Measurements from ENCODE around the gene CMIP. TPM values are rescaled to one million over a fixed set of nuclear protein-coding genes. Genes with fewer than 3 reads are reported as not detected.

Gene CMIP
- total and polyA plus RNA-seq, 10 of the 15 experiments (the other 5 are each of a cell fraction or from before 2014, with no cell fraction given), result 1.2 to 43.2 (median 4.4) TPM

GRCh38 chr16:81511371-81511770 lies 66.8 kb downstream of the CMIP start:
- no peak for ATAC-seq
- WGBS (ENCODE audit: insufficient coverage, insufficient replicate concordance, low lambda C conversion rate, missing lambda C conversion rate), result 93% methylated on average over 5 of the region's 5 CpGs
- Histone ChIP-seq H3K4me2 (ENCODE audit: control insufficient read depth, insufficient read depth) (no peak overlapping the region), H4K20me1 (ENCODE audit: control insufficient read depth, insufficient read depth) (no peaks in the 10 kb centered on the region; the same call in 1 of the 2 replicates), H3K4me1 (ENCODE audit: control insufficient read depth, insufficient read depth, low read length) (peaks cover 20% of the 10 kb centered on the region), H3K9me3 (replicated peaks; ENCODE audit: control insufficient read depth, insufficient read depth, low read length) (no peaks in the 10 kb centered on the region; the same call in 2 of the 3 replicates), H3K27me3 (replicated peaks in 1 of 2; ENCODE audit: control insufficient read depth in 2 of 2, insufficient read depth in 2 of 2, low read length in 1 of 2) (no peaks in the 10 kb centered on the region), H3K36me3 (ENCODE audit: control insufficient read depth in 2 of 2, insufficient read depth in 2 of 2, low read length in 1 of 2) (peaks cover 0 to 2% of the 10 kb centered on the region in 2 experiments; a peak in 2 of 4 replicates), H3K9ac (ENCODE audit: control insufficient read depth, insufficient read depth, low read length) (no peak overlapping the region), H2AFZ (ENCODE audit: control insufficient read depth, low read depth, low read length) (no peak overlapping the region), H3K27ac (ENCODE audit: control insufficient read depth, insufficient read depth) (no peak overlapping the region), H3K79me2 (ENCODE audit: control insufficient read depth, insufficient read depth, low read length) (peaks cover 17% of the 10 kb centered on the region), H3K4me3 (no peak overlapping the region)
- intact Hi-C loops (cut with micrococcal nuclease; ENCODE audit: unreplicated experiment), result no loop called here
- in situ Hi-C loops (cut with MboI), result no loop called here
- no peak for DNase-seq (ENCODE audit: low read depth, low spot score)
- no TSS peak for BruUV-seq (replicated peaks)
- ChIA-PET SMC1A (ENCODE audit: uncharacterized antibody, unreplicated experiment) (interaction anchor here (0.7 kb wide), 1 partner anchor 17 kb away, joined by 3 read pairs; no protein-coding TSS in a partner anchor), POLR2A (no interaction called here), RAD21 (ENCODE audit: unreplicated experiment) (no interaction called here), CTCF (no interaction called here)
- no peak for TF ChIP-seq TARDBP (IDR thresholded peaks at IDR 0.05; ENCODE audit: borderline replicate concordance)
- no peak for TF ChIP-seq IRF5 (IDR thresholded peaks at IDR 0.05; ENCODE audit: borderline replicate concordance)
- TF ChIP-seq RFX5 (IDR thresholded peaks at IDR 0.05; ENCODE audit: low read depth, low read length), result no peak
- TF ChIP-seq MLLT1 (IDR thresholded peaks at IDR 0.05), result no peak
- no peak for TF ChIP-seq PKNOX1 (IDR thresholded peaks at IDR 0.05)
- no peak for TF ChIP-seq FOS (IDR thresholded peaks at IDR 0.05; ENCODE audit: borderline replicate concordance, extremely low read depth, insufficient read length)
- no peak for TF ChIP-seq SKIL (IDR thresholded peaks at IDR 0.05; ENCODE audit: low read depth, poor library complexity, severe bottlenecking)
- no peak for TF ChIP-seq BACH1 (IDR thresholded peaks at IDR 0.05; ENCODE audit: borderline replicate concordance)
- no peak for TF ChIP-seq IKZF2 (IDR thresholded peaks at IDR 0.05)
- TF ChIP-seq JUNB (IDR thresholded peaks at IDR 0.05), result no peak
- no peak for TF ChIP-seq MXI1 (IDR thresholded peaks at IDR 0.05; ENCODE audit: low read depth, low read length)
- TF ChIP-seq WRNIP1 (IDR thresholded peaks at IDR 0.05; ENCODE audit: borderline replicate concordance, low read depth, low read length), result no peak
- TF ChIP-seq LARP7 (IDR thresholded peaks at IDR 0.05), result no peak
- TF ChIP-seq PAX8 (IDR thresholded peaks at IDR 0.05), result no peak
- no peak for TF ChIP-seq ZNF274 (IDR thresholded peaks at IDR 0.05; ENCODE audit: insufficient read depth, insufficient read length)
- FAIRE-seq, result no peak

Data from GM12878 (cell line).